ENCODE measurements around the gene APAF1.

Gene APAF1

DNA sequence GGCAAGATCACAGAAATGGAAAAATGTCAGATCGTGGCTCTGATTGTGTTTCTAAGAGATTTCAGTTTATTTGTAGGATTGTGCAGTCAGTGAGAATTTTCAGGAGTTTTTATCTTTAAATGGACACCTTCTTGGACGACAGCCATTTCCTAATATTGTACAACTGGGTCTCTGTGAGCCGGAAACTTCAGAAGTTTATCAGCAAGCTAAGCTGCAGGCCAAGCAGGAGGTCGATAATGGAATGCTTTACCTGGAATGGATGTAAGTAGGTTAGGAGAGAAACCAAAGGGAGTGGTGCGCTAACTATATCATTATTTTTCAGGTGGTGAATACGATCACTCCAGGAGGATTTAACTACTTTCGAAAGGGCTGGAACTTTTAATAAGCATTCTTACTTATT is 26.4 kb downstream of the APAF1 start:
- no peak for DNase-seq

DNA sequence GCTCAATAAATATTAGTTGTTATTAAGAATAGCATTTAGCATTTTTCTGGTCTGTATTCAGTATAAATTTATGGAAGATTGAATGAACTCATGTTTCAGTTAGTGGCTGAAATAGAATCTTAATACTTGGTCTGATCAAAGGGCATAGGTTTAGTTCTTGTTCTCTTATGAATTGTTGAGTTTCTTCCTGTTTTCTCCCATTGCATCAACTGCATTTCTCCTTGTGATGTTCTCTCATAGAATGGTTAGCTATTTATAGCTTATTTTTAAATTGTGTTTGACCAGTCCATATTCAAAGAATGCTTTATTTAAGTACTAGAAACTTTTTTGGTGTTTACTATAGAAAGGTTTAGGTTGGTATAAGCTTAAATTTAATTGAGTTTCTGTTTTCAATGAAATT is 29.8 kb downstream of the APAF1 start:
- no peak for DNase-seq

DNA sequence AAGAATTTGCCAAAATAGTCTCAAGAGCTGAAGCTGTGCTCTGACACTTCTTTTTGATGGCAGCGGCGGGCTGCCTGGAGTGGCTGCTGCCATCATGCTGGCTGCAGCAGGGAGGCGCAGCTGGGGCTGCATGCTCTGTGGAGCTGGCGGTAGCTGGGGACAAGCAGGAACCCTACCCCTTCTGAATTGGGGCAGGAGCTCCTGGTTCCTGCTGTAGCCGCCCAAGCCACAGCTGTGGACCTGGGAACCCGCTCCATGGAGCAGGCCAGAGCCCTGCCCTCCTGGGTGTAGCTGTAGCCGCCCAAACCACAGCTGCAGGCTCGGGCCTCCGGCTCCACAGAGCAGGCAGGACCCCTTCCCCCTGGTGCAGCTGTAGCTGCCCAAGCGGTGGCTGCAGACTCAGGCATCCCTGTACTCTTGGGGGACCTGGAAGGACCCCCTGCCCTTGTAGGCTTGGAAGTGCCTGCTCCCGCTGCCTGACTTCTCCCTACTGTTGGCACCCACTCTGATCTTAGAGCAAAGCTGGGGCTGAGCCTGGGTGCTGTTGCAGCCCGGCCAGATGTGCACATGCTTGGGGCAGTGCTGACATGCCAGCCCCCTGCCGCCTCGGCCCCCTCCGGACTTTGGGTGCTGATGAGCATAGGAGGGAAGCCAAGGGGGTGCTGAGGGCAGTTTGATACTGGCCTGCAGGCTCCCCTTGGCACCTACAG is 33.3 kb downstream of the APAF1 start:
- DNase-seq = no peak

DNA sequence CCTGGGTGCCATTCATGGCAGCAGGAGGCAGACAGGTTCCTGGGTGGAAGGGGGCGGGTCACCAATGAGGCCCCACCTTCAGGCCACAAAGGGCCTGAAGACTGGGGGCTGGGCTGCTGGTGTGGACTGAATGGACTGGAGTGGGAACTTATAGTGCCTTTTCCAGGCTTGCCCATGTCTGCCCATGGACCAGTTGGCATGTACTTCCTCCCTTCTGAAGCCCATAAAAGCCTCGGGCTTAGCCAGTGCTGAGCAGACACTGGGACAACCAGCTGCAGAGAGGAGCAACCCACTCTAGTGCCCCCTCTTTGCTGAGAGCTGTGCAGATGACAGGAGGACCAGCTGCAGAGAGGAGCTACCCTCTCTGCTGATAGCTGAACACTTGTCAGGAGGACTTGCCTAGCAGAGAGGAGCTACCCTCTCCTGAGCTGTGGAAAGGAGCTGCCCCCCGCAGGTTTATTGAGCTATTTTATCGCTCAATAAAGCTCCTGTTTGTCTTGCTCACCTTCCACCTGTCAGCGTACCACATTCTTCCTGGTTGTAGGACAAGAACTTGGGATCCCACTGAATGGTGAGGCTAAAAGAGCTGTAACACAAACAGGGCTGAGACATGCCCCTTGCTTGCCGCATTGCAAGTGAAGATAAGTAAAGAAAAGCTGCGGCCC is 34.0 kb downstream of the APAF1 start:
- no peak for DNase-seq

DNA sequence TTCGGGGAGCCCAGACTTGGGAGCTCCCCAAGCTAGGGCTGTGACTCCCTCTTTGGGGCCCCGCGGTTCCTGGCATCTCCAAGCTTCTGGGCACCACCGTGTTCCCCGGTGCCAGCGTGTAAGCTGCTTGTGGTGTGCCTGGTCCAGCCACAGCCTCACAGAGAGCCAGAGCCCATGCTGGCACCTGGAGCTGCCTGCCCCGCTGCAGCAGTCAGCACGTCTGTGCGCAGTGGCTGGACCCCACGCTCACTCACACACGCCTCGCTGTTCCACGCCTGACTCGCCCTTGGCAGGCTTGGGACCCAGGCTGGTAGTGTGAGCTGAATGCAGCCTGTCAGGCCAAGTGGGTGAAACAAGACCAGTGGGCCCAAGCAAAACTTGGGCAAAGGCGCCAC is 34.5 kb downstream of the APAF1 start:
- DNase-seq = no peak

DNA sequence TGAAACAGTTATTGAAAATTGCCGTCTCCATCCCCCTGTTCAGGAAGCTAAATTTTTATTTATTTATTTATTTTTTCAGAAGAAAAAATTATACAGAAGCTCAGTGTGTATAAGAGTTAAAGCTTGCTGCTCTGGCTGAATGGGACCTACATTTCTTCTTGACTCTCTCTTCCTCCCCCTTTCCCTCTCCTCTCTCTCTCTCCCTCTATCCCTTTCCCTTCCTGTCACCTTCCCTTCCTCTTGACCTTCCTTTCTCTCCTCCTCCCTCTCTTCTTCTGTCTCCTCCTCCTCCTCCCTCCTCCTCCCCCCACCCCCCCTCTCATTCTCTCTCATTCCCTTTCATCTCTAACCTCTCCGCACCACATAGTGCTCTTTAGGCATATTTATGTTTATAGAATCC is 39.1 kb downstream of the APAF1 start:
- DNase-seq = no peak

DNA sequence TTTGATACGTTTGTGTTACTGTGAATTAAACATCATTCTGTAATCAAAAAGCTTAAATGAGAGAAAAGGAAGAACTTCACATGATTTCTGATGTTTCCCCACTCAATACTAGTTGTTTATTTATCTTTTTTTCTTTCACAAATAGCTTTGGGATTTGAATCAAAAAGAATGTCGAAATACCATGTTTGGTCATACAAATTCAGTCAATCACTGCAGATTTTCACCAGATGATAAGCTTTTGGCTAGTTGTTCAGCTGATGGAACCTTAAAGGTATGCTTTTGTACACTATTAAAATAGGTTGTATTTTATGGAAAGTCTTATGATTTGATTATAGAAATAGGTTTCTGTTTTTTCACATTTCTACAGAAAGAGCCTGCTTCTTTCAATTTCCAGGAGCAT is 41.5 kb downstream of the APAF1 start:
- DNase-seq = no peak

DNA sequence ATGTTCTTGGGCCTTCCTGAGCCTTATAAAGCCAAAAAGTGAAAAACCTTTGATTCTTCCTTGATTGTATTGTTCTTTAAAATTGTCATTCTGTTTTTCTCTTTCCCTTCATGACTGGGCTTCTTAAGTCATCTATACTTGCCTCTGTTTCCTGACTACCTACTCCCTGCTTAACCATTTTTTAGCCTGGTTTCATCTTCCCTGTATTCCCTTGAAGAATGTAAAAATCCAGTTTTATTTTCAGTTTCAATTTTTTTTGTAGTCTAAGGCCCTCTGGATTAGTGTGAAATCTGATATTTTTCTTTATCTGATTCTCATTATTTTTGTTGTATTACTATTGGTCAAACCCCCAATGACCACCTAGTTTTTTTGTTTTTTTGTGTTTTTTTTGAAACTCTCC is 46.3 kb downstream of the APAF1 start:
- no peak for DNase-seq

DNA sequence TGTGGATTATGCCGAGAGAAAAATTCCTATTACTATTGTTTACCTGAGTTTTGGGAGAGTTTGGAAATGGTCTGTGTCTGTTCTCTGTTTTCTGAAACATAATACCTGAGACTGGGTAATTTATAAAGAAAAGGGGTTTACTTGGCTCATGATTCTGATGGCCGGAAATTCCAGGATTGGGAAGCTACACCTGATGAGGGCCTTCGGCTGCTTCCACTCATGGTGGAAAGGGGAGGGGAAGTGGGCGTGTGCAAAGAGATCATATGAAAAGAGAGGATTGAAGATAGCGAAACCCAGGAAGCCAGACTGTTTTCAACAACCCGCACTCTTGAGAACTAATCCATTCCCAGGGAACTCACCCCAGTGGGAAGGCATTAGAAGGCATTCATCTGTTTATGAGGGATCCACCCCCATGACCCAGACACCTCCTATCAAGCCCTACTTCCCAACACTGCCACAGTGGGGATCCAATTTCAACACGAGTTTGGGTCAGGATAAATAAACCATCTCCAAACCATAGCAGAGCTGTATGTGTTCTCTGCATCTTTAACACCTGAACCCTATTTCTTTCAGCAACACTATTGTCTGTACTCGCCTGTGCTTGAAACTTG is 51.1 kb downstream of the APAF1 start:
- DNase-seq = no peak

DNA sequence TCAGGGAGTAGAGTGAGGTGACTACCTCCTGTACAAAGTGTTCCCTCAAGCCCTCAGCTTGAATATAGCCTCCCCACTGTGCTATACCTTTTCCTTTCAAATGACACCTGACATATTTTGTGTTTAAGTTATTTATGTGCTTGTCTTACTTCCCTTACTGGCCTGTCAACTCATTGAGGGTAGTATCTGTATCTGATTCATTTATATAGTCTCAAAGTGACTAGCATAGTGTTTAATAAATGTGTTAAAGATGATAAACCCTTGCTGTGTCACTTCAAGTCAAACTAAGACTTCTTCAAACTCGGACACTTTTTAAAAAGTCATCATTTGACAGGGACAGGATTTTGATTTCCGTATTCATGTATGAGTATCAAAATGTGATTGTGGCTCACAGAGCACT is 52.1 kb downstream of the APAF1 start:
- DNase-seq = no peak

DNA sequence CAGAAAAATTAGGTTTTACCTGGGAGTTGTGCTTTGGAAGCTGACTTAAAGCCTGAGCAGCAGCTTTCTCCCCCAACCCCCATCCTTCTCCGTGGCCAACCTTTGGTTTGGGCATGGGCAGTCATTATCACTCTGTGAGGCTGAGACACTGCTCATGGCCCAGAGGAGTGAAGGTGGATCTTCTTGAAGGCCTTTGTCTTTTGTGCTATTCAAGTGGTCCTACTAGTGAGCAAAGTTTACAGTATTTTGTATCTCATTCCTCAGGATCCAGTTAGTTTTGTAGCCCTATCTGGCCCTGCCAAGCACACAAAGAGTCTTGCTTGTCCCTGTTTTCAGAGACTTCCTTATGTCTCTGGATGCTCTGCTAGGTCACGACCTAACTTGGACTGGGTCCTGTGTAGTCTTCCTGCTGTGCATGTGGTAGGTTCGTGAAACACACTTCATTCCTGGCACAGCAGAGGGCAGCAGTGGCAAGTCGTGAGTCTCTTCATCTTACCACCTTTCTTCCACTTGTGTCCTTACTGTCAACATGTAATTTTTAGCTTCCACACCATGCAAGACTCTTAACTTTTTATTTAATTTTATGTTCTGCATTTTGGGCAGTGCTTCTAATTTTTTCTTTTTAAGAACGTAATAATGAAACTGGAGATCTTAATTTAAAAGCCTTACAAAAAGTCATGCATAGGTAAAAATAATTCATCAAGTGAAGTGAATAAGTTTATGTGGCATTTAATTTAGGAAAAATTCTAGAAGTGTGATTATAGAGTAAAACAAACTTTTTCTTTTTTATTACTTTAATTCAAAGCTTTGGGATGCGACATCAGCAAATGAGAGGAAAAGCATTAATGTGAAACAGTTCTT is 53.7 kb downstream of the APAF1 start:
- peak in 11 of 14 donors; percentile 7 to 61 (median 42) for DNase-seq

DNA sequence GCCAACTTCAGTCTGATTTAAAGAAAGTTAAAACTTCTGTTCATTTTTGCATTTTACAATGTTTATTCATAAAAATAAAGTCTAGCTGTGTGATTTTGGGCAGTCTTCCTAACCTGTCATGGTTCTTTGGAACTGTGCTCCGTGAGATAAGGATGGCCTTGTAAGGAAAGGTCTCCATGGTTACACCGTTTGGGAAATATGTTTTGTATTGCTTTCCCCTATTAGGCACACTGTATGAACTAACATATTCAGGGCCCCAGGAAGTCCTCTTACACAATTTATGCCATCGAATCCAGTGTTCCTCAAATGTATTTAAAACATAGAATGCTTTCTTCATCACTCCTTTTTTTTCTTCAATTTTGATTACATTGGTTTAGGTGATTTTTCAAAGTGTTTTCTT is 54.5 kb downstream of the APAF1 start:
- no peak for DNase-seq

DNA sequence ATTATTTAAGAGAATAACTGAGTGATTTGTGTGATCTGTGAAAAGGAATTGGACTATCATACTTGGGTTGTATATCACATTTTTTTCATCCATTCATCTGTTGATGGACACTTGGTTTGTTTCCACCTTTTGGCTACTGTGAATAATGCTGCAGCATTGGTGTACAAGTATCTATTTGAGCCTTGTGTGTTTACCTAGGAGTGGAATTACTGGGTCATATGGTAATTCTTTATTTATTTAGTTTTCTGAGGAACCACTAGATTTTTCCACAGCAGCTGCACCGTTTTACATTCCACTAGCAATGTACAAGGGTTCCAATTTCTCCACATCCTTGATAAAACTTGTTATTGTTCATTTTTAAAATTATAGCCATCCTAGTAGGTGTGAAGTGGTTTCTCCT is 56.1 kb downstream of the APAF1 start:
- DNase-seq = no peak

DNA sequence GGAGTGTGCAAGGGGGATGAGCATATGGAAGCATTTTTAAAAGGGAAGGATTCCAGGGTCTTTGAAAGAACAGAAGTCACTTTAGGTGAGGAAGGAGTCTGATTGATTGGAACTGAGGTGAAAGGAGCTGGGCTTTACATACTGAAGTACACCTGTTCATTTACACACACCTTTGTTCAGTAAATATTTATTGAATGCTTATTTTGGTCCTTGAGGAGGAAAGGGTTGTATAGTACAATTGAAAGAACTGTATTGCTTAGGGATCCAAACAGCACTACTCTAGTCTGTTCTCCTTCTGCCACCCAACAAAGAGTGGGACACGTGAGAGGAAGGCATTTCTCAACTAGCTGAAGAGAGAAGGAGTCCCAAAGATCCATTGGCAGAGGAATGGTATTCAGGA is 63.9 kb downstream of the APAF1 start:
- DNase-seq = no peak

DNA sequence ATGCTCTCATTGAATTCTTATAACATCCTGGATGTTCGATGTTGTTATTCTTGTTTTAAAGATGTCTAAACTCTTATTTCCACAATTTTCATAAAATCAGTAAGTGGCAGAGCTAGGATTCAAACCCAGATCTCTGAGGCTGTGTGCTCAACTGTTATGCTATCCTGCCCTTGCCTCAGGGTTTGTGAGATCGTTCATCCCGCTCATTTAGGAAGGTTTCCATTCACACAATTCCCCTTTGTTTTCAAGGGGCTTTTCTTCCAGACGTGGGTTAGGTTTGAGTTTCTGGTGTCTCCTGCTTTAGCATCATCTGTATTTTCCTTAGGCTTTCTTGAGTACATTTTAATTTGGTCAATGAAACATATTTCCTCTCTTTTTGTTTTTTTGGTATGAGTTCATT is 69.3 kb downstream of the APAF1 start:
- no peak for DNase-seq

DNA sequence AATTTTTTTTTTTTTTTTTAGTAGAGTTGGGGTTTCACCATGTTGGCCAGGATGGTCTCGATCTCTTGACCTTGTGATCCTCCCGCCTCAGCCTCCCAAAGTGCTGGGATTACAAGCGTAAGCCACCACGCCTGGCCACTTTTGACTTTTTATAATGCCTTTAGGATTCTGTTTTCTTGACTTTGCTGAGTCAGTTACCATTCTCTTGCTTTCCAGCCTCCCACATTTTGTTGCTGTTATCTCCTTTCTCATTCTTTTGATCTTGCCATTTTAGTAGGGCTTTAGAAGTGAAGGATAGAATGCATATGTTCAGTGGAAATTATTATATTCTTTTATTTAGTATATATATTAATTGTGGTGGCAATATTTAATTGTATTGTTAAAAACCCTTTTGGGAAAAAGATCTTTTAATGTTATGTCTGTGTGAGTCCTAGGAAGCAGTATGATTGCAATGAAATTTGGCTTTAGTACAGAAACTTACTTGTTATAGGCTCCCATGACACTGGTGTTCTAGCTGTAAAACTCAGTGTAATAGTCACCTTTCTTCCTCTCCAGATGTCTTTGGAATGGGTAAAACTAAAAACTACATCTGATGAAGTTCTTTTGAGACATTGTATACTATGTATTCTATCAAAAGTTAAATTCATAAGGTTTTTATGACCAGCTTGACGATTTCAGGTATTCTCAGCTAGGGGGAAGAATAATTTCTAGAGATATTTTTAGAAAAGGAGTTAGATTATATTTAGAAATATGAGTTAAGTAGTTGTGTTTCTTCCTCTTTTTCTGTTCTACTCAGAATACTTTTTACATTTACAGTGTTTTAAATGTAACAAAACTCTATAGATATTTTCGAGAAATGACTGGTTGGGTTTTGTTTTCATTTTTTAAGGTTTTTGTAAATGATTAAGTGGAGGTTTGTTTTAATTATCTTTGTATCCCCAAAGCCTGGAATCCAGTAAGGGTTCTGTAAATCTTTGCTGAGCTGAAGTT is 74.7 kb downstream of the APAF1 start:
- DNase-seq = no peak

DNA sequence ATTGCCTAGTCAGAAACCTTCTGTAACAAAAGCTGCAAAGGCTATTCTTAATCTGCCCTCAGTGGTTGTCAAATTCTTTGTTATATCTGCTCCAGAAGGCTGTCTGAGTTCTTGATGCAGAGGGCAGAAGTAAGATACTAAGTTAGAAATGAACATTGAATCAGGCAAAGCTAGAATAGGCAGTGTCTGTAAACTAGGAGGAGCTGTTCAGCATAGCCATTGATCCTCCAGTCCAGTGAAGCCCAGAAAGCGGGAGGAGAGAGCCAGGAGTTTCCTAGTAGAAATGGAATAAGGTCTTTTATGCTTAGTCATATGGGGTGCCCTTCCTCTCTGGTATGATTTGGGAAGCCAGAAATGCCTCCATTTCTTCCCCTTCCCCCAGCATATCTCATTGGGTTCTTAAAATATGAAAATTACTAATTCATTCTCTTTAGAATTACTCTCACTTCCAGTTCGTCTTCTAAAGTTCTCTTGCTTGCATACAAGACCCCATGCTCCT is 76.2 kb downstream of the APAF1 start:
- no peak for DNase-seq

DNA sequence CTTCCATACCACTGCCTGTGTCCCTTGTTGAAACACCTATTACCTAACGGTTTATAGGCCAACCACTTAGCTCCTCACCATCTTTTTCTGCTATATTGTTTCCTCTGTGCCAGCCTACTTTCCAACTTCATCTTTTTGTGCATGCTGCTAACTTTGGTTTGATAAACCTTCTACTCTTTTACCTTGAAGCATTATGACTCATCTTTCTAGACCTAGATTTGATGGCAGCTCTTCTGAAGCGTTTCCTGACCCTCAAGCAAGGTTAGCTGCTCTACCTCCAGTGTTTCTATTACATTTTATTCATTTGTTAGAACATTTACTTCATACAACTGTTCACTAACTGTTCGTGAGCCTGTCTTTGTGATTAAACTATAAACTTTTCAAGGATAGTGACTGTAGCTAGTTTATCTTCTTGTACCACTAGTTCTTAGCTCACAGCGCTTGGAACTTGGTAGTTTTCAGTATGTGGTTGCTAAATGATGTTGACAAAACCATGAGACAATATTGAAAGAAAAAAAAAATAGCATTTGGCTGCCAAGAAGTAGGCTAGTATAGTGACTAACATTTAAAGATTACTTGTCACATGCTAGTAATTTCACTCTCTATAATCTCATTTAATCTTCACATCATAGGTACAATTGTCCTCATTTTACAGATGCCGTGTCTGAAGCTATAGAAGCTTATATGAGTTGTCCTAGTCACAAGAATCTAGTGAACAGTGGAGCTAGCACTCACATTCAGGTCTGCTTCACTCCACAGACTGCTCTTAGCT is 79.5 kb downstream of the APAF1 start:
- DNase-seq = no peak

DNA sequence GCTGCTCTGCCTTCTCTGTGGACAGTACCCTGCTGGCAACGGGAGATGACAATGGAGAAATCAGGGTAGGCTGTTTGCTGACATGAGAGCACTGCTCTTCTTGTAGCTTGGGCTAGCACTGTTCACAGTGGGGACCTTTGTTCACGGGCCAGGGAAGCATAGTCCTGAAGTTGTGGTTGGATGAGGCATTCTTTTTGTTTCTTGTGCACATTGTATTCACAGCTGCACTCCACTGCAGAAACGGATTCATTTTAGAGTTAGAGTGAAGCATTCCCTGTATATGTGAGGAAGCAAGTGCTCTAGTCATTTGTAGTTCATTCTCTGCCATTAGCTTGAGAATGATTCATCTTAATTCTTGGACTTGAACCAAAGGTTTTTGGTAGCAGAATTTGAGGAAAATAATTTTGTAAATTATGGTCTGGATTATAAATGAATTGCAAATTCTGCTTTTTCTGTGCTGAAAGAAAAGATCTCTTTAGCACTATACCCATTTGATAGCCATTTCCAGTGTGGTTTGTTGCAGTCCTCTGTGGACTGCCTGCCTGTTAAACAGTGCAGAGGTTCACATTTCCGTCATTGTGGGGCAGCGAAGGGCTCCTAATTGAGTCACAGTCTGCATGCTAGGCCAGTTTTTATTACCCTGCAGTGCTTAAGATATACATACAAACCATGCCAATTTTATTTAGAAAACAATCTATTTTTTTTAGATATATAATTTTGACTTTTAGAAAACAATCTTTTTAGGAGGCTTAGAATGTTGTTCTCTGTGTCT is 80.6 kb downstream of the APAF1 start:
- DNase-seq = peak in 10 of 14 donors; percentile 23 to 63 (median 53)

DNA sequence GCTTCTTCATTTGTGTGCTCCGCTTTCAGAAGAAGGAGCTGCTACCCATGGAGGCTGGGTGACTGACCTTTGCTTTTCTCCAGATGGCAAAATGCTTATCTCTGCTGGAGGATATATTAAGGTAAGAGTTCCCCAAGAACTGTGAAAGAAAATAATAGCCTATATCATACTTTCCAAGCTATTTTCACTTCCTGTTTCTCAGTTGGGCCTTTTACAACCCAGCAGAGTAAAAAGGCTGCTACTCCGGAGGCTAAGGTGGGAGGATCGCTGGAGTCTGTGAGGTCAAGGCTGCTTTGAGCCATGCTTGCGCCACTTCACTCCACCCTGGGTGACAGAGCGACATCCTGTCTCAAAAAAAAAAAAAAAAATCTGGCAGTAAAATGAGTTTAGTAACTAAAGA is 82.1 kb downstream of the APAF1 start:
- no peak for DNase-seq
